K562 (cell line): ENCODE results near the gene RPTOR. TPM values are rescaled to one million over a fixed set of nuclear protein-coding genes. Genes with fewer than 3 reads are reported as not detected.

Experiments
- CAMTA2 ChIP-seq: fragments of 250-450 bp; sonication (Bioruptor Pico); conservative IDR thresholded peaks from 2 replicates; pipeline ENCODE4 v1.5.1; 2022
- MECOM ChIP-seq: fragments of 250-450 bp; sonication (Bioruptor Pico); IDR thresholded peaks from 2 replicates; pipeline ENCODE4 v1.8.0; 2022; ENCODE audit warnings: inconsistent platforms
- MNT ChIP-seq, 2 experiments: fragments of 450-650 bp; conservative IDR thresholded peaks; 2 replicates each; pipeline ENCODE4 v1.6.1; 2017; ENCODE audit warnings: mild to moderate bottlenecking in 2 of 2, moderate library complexity in 2 of 2
- SMARCA5 ChIP-seq: fragments of 450-650 bp; IDR thresholded peaks from 2 replicates; pipeline ENCODE4 v1.6.1; 2016
- ZNF253 ChIP-seq: fragments of 250-450 bp; sonication (Bioruptor Pico); conservative IDR thresholded peaks from 2 replicates; pipeline ENCODE4 v1.6.1; 2021; ENCODE audit warnings: mild to moderate bottlenecking
- ZNF316 ChIP-seq: fragments of 450-650 bp; IDR thresholded peaks from 2 replicates; pipeline ENCODE4 v1.6.1; 2016
- ZNF318 ChIP-seq, 2 experiments: fragments of 450-650 bp; IDR thresholded peaks; 2 replicates each; pipeline ENCODE4 v1.6.1; 2016; ENCODE audit warnings: mild to moderate bottlenecking in 2 of 2, borderline replicate concordance in 1 of 2, low read depth in 1 of 2, moderate library complexity in 1 of 2
- ZNF407 ChIP-seq: fragments of 450-650 bp; IDR thresholded peaks from 2 replicates; pipeline ENCODE4 v1.6.1; 2016; ENCODE audit warnings: low read depth
- polyA plus RNA-seq, 8 experiments: library from polyadenylated mRNA; depleted of rRNA in 4 of 8; stranded (reverse) in 5 of 8; unstranded in 3 of 8; fragments of >200 nt; fragmentation: Nextera tagmentation in 2 of 8; fragmentation: Illumina TruSeq in 1 of 8; extraction: Ambion mirVana in 2 of 8; extraction: Trizol in 1 of 8; gene quantifications; 2 replicates each; pipeline versions ENCODE4 v1.2.1 to v1.2.3, GENCODE V29; 2011 to 2014; ENCODE audit warnings: inconsistent platforms in 1 of 8, missing spikeins in 1 of 8
- total RNA-seq, 7 experiments: library from RNA; depleted of rRNA in 6 of 7; stranded (reverse); fragments of >200 nt in 6 of 7; fragmentation: Illumina TruSeq in 2 of 7; extraction: Trizol in 2 of 7; gene quantifications; 2 replicates each; pipeline versions ENCODE4 v1.2.1 to v1.2.3, GENCODE V29; 2011 to 2021; ENCODE audit warnings: low replicate concordance in 1 of 7

Gene RPTOR
- total and polyA plus RNA-seq, 9 of the 15 experiments (the other 6 are each of a cell fraction or from before 2014, with no cell fraction given) = 0.24 to 54.1 (median 10.2) TPM

GRCh38 chr17:80631142-80632045 lies 86.8 kb downstream of the RPTOR start (continued):
- TF ChIP-seq ZNF318 (IDR thresholded peaks at IDR 0.05; ENCODE audit: borderline replicate concordance in 1 of 2, low read depth in 1 of 2) = no peak
- no peak for TF ChIP-seq MECOM (CRISPR knock-in tag)
- TF ChIP-seq MNT (conservative IDR thresholded peaks at IDR 0.05) = no peak
- TF ChIP-seq ZNF253 (CRISPR knock-in tag) = no peak
- no peak for TF ChIP-seq SMARCA5
- TF ChIP-seq ZNF316 = peak; percentile 70
- TF ChIP-seq CAMTA2 (CRISPR knock-in tag) = no peak
- no peak for TF ChIP-seq ZNF407
